ENCODE results near the gene FLAD1. TPM values are rescaled to one million over a fixed set of nuclear protein-coding genes. Genes with fewer than 3 reads are reported as not detected.

FLAD1 gene
- total RNA-seq, 1 experiment from 2014 or later: 72.8 TPM

DNA sequence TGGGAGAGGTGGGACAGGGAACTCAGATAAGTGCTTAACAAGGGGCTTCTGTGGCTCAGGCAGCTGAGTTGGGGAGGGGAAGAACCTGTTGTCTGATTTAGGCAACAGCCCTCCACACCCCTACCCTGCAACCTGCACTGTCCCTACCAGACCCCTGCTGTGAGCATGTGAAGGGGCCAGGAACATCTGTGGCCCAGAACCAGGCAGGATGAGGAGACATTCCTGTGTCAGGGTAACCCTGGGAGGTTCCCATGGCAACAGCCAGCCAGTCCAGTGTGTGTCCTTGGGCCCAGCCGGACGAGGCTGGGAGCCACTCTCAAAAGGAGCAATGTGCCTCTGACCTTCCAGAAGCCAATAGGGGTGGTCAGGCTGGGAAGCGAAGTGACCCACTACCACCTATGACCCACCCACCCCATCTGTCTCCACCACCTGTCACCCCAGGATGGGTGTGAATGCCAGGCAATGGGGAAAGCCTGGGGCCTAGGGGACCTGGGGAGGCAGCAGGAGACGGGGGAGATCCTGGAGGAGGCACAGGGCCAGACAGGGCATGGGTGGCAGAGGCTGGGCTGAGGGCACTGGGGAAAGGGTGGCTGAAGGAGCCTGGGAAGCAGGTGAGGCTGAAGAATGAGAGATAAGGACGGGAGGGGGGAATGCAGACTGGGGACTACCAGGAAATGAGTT is 41.7 kb upstream of the FLAD1 start:
- Histone ChIP-seq H3K4me1 (ENCODE audit: control insufficient read depth, insufficient read depth, low read length) (peaks cover 12% of the 10 kb centered on the region), H3K27me3 (ENCODE audit: control insufficient read depth, insufficient read depth, low read length) (no peaks in the 10 kb centered on the region), H3K4me3 (ENCODE audit: low read depth in 2 of 2, low read length in 2 of 2) (no peak overlapping the region), H3K36me3 (ENCODE audit: control insufficient read depth, insufficient read depth, low read length) (no peaks in the 10 kb centered on the region), H3K9me3 (ENCODE audit: control insufficient read depth, insufficient read depth, low read depth, low read length) (no peaks in the 10 kb centered on the region), H3K27ac (ENCODE audit: low read length) (no peak overlapping the region)
- CTCF ChIA-PET: no interaction called here
- in situ Hi-C loops (cut with HindIII; ENCODE audit: low pct_unique_long_range_greater_than_20kb, low sequenced_read_pairs): no loop called here
- no TSS peak for BruUV-seq (replicated peaks)
- POLR2A ChIA-PET: no interaction called here
- ATAC-seq: no peak
- TF ChIP-seq, protein P1, sequence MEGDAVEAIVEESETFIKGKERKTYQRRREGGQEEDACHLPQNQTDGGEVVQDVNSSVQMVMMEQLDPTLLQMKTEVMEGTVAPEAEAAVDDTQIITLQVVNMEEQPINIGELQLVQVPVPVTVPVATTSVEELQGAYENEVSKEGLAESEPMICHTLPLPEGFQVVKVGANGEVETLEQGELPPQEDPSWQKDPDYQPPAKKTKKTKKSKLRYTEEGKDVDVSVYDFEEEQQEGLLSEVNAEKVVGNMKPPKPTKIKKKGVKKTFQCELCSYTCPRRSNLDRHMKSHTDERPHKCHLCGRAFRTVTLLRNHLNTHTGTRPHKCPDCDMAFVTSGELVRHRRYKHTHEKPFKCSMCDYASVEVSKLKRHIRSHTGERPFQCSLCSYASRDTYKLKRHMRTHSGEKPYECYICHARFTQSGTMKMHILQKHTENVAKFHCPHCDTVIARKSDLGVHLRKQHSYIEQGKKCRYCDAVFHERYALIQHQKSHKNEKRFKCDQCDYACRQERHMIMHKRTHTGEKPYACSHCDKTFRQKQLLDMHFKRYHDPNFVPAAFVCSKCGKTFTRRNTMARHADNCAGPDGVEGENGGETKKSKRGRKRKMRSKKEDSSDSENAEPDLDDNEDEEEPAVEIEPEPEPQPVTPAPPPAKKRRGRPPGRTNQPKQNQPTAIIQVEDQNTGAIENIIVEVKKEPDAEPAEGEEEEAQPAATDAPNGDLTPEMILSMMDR (IDR thresholded peaks at IDR 0.05): no peak
- TF ChIP-seq TCF7L2 (IDR thresholded peaks at IDR 0.05; ENCODE audit: low read depth, low read length) (no peak), SIN3A (IDR thresholded peaks at IDR 0.05; ENCODE audit: borderline replicate concordance, insufficient read depth, low read depth, low read length) (no peak), POLR2AphosphoS5 (IDR thresholded peaks at IDR 0.05; ENCODE audit: low read depth, low read length) (no peak)
- TF ChIP-seq, protein P2, sequence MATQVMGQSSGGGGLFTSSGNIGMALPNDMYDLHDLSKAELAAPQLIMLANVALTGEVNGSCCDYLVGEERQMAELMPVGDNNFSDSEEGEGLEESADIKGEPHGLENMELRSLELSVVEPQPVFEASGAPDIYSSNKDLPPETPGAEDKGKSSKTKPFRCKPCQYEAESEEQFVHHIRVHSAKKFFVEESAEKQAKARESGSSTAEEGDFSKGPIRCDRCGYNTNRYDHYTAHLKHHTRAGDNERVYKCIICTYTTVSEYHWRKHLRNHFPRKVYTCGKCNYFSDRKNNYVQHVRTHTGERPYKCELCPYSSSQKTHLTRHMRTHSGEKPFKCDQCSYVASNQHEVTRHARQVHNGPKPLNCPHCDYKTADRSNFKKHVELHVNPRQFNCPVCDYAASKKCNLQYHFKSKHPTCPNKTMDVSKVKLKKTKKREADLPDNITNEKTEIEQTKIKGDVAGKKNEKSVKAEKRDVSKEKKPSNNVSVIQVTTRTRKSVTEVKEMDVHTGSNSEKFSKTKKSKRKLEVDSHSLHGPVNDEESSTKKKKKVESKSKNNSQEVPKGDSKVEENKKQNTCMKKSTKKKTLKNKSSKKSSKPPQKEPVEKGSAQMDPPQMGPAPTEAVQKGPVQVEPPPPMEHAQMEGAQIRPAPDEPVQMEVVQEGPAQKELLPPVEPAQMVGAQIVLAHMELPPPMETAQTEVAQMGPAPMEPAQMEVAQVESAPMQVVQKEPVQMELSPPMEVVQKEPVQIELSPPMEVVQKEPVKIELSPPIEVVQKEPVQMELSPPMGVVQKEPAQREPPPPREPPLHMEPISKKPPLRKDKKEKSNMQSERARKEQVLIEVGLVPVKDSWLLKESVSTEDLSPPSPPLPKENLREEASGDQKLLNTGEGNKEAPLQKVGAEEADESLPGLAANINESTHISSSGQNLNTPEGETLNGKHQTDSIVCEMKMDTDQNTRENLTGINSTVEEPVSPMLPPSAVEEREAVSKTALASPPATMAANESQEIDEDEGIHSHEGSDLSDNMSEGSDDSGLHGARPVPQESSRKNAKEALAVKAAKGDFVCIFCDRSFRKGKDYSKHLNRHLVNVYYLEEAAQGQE (IDR thresholded peaks at IDR 0.05; ENCODE audit: insufficient read depth in 1 of 2, low read depth in 2 of 2, low read length in 1 of 2): no peak
- no peak for DNase-seq (ENCODE audit: low read depth, low spot score)
- intact Hi-C loops (cut with micrococcal nuclease; ENCODE audit: unreplicated experiment): no loop called here

DNA sequence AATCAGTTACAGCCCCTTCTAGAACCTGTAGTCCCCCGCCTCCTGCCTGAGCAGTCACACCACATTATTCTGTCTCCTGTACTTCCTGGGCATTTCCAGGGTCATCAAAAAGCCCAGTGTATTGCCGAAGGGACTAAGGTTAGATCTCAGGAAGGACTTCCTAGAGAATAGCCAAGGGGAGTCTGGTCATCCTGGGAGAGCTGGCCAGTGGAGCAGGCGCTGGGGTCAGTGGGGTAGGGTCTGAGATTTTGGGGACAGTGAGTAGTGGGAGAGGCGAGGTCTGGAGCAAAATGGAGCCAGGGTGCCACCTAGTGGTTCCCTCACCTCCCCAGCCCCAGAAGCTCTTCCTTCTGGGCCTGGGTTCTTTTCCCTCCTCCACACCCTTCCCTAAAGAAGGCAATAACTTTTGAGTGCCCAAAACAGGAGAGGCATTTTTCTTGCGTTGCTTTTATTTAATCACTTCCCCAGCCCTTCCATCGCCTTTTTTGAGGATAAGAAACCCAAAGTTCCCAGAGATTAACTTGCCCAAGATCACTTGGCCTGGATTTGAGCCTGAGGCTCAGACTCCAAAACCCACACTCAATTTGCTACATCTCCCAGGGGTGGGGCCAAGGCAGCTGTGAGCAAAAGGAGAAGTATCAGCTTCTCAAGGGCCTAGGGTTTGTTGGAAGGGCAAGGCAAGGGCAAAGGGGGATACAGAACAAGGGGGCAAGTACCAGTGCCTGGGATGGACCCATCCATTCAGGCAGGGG is 39.3 kb upstream of the FLAD1 start:
- no peak overlapping the region for H3K4me3 ChIP-seq (ENCODE audit: low read depth in 2 of 2, low read length in 2 of 2)
- H3K27ac ChIP-seq (ENCODE audit: low read length): no peak overlapping the region
- H3K36me3 ChIP-seq (ENCODE audit: control insufficient read depth, insufficient read depth, low read length): no peaks in the 10 kb centered on the region
- ATAC-seq (peak; percentile 80), DNase-seq (ENCODE audit: low read depth, low spot score) (no peak)
- H3K27me3 ChIP-seq (ENCODE audit: control insufficient read depth, insufficient read depth, low read length): no peaks in the 10 kb centered on the region
- intact Hi-C loops (cut with micrococcal nuclease; ENCODE audit: unreplicated experiment): no loop called here
- TF ChIP-seq, protein P2 (IDR thresholded peaks at IDR 0.05; ENCODE audit: insufficient read depth in 1 of 2, low read depth in 2 of 2, low read length in 1 of 2): no peak
- TF ChIP-seq TCF7L2 (IDR thresholded peaks at IDR 0.05; ENCODE audit: low read depth, low read length): no peak
- TF ChIP-seq, protein P1 (IDR thresholded peaks at IDR 0.05): peak; percentile 94
- TF ChIP-seq SIN3A (IDR thresholded peaks at IDR 0.05; ENCODE audit: borderline replicate concordance, insufficient read depth, low read depth, low read length): no peak
- no peak for TF ChIP-seq POLR2AphosphoS5 (IDR thresholded peaks at IDR 0.05; ENCODE audit: low read depth, low read length)
- in situ Hi-C loops (cut with HindIII; ENCODE audit: low pct_unique_long_range_greater_than_20kb, low sequenced_read_pairs): no loop called here
- H3K9me3 ChIP-seq (ENCODE audit: control insufficient read depth, insufficient read depth, low read depth, low read length): no peaks in the 10 kb centered on the region
- no TSS peak for BruUV-seq (replicated peaks)
- H3K4me1 ChIP-seq (ENCODE audit: control insufficient read depth, insufficient read depth, low read length): peaks cover 6% of the 10 kb centered on the region; the same call in 1 of the 2 replicates
- ChIA-PET POLR2A (interaction anchor here (0.6 kb wide), 1 partner anchor 67 kb away, joined by 3 read pairs; no protein-coding TSS in a partner anchor), CTCF (interaction anchor here (0.6 to 1.7 kb wide), 5 partner anchors 21 to 384 kb away, joined by 3 to 9 read pairs (median 3); no protein-coding TSS in a partner anchor)

Measured in Panc1 (cell line).